ENCODE data around the gene FUT9.

FUT9 gene

DNA sequence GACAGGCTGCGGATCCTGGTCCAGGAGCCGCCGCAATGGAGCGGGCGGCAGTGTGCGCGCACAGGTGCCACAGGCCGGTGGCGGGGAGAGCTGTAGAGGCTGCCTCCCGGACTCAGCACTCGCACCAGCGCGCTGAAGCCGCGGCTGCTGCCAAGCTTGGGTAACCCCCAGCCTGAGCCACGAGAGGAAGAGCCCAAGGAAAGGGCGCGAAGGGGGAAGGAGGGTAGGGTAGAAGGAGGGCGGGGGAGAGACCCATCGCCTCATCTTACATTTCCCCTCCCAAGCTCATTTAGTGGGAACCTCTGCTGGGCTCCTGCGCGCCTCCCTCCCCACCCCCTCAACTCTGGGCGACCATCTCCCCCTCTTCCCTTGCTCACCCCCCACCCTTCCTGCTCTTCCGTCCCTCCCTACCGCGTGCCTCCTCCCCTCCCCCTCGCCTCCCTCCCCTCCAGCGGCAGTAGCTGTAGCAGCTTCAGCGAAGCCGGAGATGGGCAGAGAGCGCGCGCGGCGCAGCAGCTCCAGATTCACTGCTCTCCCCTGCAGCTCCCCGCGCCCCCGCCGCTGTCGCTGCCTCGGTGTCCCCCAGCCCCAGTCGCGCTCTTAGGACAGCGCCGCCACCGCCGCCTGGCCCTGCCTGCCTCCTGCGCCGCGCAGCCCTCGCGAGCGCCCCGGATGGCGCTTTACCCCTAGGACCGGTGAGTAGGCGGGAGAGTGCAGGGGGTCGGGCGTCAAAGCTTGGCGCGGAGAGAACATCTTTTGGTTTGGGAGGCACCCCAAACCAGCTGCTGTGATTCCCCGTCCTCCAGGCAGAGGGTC, at the start of gene FUT9:
TSS of gene FUT9 (plus strand) at position 457 of the 816 bp plus-strand sequence. CDS start 187,182 bp downstream, outside the sequence.
- no peak for DNase-seq

GRCh38 chr6:95967594-95967993, 48.2 kb upstream of the FUT9 start:
- DNase-seq, result no peak

DNA sequence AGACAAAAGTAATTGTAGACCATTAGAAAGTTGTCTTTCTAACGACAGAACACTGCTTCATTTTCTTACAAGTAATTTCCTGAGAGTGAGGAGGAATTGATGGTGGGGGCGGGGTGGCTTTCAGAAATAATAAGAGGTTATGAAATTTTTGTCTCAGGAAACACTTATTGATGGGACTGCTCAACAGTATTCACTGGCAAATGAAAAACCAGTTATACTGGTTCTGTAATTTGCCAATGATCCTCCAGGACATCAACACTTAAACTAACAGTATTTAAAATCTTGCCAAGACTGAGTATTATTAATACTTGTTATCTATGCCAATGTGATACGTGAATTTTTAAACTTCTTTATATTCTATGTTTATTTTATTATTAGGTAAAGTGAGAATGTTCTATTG, 41.8 kb upstream of the FUT9 start:
- DNase-seq, result no peak

- no peak for DNase-seq
These were observed 37.5 kb upstream of the FUT9 start for GRCh38 chr6:95978230-95978629.

DNA sequence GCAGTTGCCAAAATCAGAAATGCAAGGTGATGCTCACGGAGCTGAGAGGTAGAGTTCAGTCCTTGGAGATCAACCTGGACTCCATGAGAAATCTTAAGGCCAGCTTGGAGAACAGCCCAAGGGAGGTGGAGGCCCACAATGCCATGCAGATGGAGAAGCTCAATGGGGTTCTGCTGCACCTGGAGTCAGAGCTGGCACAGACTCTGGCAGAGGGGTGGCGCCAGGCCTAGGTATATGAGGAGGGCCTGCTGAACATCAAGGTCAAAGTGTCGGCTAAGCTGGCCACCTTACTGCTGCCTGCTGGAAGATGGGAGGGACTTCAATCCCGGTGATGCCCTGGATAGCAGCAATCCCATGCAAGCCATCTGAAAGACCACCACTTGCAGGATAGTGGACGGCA, 23.9 kb upstream of the FUT9 start:
- no peak for DNase-seq

DNA sequence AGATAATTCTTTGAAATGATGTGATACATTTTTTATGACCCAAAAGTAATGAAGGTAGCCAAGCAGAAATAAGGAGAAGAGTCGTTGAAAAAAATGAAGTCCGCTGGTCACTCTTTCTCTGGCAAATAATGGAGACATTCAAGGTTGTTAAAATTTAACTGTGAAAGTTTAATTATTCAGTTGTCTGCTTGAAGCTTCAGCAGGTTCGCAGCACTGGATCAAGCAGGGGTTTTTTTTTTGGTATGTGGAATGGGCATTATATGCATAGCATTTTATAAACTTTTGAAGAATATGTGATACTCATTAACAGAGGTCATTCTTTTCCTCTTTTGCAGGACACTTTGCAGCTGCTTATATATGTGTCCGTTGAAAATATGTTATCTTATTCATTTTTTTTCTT, 21.6 kb upstream of the FUT9 start:
- no peak for DNase-seq

- no peak for DNase-seq
These were observed 17.6 kb upstream of the FUT9 start for GRCh38 chr6:95998133-95998532.

- no peak for DNase-seq
These were observed 13.7 kb upstream of the FUT9 start for GRCh38 chr6:96001891-96002575.

DNA sequence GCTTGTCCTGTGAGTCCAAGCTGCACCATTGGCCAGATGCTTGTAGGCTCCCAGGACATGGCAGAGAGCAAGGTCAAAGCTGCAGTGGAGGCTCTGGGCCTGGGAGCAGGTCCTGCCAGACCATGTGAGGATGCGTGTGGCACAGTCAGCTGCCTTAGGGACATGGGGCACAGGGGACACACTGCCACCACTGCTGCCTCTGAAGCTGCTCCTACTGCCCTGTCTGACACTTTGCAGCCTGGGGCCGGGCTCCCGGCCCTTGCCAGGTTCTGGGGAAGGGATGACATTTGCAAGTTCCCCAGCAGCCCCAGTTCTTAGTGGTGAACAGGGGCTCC, 13.2 kb upstream of the FUT9 start:
- DNase-seq, result no peak

GRCh38 chr6:96002912-96003311, 12.9 kb upstream of the FUT9 start:
- no peak for DNase-seq

- DNase-seq, result no peak
These were observed 8.1 kb upstream of the FUT9 start for GRCh38 chr6:96007663-96008062.

- no peak for DNase-seq
These were observed 2.2 kb upstream of the FUT9 start for GRCh38 chr6:96013531-96013930.

GRCh38 chr6:96014846-96015517, 792 bp upstream of the FUT9 start:
- DNase-seq, result no peak

DNA sequence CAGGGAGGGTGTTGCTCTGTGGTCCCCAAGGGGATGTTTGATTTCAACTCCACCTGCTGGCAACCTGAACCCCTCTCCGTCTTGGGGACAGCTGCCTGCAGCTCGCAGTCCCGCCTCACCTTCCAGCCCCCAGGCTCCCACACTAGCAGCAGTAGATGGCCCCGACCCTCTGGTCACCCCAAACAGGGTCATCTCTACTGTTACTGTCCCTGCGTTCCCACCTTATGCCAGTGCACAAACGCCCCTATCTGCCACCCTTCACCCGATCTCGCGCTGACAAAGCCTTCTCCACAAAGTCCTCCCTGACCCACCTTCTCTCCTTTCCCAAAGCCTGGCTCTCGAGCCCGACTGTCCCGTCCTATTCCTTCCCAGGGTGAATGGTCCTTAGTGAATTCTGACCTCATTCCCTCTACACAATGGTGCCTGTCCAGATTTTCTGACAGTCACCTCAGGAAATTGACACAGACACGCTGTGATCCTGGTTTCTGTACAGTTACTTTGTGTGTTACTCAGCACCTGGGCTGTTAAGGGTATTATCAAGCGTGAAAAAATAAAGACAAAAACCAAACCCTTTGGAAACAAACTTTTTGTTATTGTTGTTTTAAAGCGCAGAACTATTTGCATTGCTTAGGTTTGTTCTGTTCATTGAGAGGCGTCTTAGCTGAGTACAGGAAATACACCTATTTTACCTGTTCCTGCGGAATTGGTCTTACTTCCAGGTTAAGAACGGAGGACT, 728 bp downstream of the FUT9 start:
- no peak for DNase-seq

DNA sequence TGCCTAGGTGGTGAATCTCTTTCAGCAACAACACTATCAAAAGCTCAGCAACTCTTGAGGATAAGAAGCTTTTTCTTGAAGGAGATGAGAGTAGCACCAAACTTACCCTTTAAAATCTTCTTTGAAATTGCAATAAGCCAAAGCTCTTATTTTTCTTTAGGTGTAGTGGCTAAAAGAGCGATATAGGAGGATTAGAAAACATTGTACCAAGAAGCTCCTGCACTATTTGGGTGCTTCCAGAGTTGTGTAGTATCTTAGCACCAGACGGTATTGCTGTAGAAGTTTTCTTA, 1.2 kb downstream of the FUT9 start:
- DNase-seq, result no peak

GRCh38 chr6:96022225-96022624, 6.5 kb downstream of the FUT9 start:
- no peak for DNase-seq

DNA sequence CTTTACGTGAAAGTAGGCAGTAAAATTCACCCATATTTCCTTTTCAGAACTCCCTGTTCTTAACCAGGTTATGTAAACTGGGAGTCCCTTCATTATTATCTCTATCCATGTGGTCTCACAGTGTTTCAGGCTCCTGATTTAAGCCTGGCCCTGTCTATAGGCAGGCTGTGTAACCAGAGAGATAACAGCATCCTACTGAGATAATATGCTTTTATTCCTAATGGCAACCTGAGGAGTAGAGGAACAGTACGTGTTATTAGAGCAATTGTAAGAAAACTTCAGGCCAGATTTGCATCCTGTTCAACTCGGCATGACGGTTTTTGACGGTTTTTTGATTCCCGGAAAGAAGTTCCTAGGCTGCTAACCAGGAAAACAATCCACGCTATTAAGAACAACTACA, 16.9 kb downstream of the FUT9 start:
- no peak for DNase-seq

- DNase-seq, result no peak
These were observed 35.8 kb downstream of the FUT9 start for GRCh38 chr6:96051555-96051954.

GRCh38 chr6:96058082-96058481, 42.3 kb downstream of the FUT9 start:
- no peak for DNase-seq

DNA sequence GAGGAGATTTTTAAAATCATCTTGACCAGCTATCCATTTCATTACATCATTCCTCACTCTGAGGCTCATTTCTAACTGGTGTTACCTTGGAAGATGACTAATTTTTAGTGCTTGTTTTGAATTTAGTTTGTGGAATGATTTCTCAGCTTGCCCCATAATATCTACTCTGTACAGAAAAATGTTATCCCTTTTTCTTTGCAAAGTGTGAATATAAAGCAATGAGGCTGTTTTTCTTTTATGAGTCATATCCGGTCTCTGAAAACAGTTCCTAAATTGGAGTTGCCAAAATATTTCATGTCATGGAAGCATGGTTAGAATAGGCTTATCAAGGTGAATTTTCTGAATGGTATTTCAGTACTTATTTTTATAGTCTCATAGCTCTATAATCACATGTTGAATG, 43.8 kb downstream of the FUT9 start:
- DNase-seq, result no peak

GRCh38 chr6:96060249-96060648, 44.5 kb downstream of the FUT9 start:
- no peak for DNase-seq

DNA sequence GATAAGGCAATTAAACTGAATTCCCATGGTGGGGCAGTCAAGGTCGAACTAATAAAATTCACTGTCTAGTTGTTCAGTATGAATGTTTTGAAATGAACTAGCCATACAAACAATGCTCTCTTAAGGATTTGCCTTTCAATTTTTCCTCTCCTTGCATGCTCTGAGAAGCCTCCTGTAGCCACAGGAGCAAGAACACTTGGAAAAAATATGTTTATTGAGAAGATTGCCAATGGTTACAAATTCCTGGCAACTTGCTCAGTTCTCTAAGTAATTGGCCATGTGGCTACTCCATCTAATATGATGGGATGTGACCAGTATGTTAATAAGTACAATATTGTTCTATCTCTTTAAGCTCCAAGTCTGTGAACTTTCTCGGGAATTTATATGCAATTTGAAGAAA, 49.4 kb downstream of the FUT9 start:
- DNase-seq, result no peak

GRCh38 chr6:96066376-96066775, 50.6 kb downstream of the FUT9 start:
- no peak for DNase-seq

GRCh38 chr6:96073555-96073954, 57.8 kb downstream of the FUT9 start:
- no peak for DNase-seq
